ENCODE measurements around the gene MED10.

DNA sequence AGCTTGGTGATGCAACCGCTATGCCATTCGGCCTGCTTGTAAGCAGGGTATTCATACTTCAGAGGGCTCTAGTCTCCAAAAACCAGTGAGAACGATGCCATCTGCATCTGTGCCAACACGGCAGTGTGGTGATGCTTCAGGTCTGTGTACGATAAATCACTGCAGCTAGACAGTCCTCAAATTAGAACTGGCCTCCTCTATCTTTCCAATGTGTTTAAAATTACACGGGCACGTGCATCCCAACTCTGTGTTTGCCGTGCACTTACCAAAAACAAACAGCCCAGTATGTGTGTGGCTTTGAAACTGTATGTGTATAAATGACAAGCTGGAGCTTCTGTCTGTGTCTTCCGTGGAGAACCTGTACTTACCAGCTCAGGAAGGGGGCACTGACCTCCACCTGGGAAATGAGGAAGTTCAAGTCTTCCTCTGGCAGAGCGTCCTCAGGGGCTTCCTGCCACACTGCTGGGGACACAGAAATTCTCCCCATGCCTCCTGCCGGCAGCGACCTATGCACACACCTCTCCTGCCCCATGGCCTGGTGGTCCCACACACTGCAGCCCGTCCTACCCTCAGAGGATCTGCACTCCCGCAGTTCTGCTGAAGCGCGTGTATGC, 12.3 kb downstream of the MED10 start:
- TF ChIP-seq POLR2A (IDR thresholded peaks at IDR 0.05), result no peak
- TF ChIP-seq, protein P1, sequence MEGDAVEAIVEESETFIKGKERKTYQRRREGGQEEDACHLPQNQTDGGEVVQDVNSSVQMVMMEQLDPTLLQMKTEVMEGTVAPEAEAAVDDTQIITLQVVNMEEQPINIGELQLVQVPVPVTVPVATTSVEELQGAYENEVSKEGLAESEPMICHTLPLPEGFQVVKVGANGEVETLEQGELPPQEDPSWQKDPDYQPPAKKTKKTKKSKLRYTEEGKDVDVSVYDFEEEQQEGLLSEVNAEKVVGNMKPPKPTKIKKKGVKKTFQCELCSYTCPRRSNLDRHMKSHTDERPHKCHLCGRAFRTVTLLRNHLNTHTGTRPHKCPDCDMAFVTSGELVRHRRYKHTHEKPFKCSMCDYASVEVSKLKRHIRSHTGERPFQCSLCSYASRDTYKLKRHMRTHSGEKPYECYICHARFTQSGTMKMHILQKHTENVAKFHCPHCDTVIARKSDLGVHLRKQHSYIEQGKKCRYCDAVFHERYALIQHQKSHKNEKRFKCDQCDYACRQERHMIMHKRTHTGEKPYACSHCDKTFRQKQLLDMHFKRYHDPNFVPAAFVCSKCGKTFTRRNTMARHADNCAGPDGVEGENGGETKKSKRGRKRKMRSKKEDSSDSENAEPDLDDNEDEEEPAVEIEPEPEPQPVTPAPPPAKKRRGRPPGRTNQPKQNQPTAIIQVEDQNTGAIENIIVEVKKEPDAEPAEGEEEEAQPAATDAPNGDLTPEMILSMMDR (IDR thresholded peaks at IDR 0.05), result no peak
- no peak for TF ChIP-seq POLR2AphosphoS5 (IDR thresholded peaks at IDR 0.05)
